ENCODE results near the gene MOGAT3.
A peak's percentile ranks its signal among the peaks of the same experiment; 100 is the strongest.

MOGAT3 gene, protein sequence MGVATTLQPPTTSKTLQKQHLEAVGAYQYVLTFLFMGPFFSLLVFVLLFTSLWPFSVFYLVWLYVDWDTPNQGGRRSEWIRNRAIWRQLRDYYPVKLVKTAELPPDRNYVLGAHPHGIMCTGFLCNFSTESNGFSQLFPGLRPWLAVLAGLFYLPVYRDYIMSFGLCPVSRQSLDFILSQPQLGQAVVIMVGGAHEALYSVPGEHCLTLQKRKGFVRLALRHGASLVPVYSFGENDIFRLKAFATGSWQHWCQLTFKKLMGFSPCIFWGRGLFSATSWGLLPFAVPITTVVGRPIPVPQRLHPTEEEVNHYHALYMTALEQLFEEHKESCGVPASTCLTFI

DNA sequence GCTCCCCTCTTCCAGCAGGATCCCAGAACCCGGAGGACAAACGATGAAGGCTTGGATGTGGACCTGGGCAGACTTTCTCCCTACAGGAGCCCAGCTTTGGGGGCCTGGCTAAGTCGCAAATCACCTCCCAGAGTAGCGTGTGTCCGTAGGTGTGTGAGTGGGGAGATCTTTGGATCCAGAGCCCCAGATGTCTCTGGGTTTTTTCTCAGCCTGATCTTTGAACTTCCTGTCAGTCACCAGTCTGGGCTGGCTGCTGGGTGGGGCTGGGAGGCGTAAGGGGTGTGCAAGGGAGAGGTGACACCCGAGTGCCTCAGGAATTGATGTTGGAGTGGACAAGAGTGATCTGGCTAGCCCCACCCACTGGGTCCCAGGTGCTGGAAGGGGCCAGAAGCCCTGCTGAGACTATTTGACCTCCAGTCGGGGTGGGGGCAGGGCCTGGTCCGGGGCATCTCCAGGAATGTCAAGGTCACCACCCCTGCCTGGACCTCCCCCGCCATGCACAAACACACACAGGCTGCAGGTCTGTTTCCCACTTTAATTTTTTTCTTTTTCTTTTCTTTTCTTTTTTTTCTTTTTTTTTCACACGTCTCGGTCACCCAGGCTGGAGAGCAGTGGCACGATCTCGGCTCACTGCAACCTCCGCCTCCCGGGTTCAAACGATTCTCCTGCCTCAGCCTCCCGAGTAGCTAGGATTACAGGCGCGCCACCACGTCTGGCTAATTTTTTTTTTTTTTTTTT lies at the start of gene MOGAT3:
Gene MOGAT3, minus strand, starts transcription at position 175 of the 738 bp plus-strand sequence. CDS start 182 bp downstream, outside the sequence.
- no peak for DNase-seq (ENCODE audit: low read depth in 2 of 2, low spot score in 1 of 2)

DNA sequence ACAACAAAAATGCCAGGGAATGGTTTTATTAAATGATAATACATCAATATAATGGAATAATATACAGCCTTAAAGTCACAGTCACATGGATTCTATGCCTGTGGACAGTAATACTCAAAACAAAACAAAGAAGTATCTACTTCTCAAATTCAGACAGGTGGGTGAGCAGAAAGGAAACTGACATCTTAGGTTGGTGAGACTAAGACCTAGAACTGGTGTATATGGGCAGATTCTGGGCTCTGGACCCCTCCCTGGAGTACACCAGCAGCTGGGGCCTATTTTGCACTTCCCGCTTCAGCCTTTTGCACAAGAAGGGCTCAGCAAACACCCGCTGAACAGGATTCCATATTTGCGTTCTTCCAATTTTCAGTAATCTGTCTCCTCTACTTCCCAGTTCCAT lies 49.5 kb upstream of the MOGAT3 start:
- DNase-seq (ENCODE audit: low read depth in 2 of 2, low spot score in 1 of 2) = no peak

DNA sequence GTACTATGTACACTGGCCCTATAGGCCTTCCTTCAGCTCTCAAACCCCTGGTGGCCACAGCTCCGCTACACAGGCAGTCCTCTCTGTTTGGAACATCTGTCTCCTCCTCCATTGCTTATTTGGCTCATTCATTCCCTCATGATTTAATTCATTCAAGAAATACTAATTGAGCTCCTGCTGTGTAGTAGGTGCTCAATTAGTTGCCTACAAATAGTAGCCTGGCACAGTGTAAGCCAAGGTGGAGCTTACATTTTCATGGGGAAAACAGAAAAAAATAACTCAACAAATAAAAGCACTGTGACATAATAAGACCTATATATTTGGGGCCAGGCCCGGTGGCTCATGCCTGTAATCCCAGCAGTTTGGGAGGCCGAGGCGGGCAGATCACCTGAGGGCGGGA lies 47.4 kb upstream of the MOGAT3 start:
- DNase-seq (ENCODE audit: low read depth in 2 of 2, low spot score in 1 of 2) = no peak

DNA sequence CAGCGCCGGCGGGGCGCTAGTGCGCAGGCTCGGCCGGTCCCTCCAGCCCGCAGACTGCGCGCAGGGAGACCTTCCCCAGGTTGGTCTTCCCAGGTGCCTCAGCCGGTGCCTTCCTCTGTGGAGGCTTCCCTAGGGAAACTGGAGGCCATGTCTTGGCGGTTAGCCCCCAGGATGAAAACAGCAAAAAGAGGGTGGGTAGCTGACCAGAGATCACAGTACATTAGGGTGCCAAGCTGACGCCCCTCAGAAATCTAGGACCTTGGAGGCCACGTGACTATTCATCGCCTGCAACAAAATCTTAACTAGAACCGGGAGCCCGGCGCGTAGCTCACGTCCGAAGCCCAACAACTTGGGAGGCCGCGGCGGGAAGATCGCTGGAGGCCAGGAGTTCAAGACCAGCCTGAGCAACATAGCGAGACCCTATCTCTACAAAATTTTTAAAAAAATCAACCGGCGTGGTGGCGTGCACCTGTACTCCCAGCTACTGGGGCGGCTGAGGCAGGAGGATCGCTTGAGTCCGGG lies 44.4 kb upstream of the MOGAT3 start:
- no peak for DNase-seq (ENCODE audit: low read depth in 2 of 2, low spot score in 1 of 2)

DNA sequence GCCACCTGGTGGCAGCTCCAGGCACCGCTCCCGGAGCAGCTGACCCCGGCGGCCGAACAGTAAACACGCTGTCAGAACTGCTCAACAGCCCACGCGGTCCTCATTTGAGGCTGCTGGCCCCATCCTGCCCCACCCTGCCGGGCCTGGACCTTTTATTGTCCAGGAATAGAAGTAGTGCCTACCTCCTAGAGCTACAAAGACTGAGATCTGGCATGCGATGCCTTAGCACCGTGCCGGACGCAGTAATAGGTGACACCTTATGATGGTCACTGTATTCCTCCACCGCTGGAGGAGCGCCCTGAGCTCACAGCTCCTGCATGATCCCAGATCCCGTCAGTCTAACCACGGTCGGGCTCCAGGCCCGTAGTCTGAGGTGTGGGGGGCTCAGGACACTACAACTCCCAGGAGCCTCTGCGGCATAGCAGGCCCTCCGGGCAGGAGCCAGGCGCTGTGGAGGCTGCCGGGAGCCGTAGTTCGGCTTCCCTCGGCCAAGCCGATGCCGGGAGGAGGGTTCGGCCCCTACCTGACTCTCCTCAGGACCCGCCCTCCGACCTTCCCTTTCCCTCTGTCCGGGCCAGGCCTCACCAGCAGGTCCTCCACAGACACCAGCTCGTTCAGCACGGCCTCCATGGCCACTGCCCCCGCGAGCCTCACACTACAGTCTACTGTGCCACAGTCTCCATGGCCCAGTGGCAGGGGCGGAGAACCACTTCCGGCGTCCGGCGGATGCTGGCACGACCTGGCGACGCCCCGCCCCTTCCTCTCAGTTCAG lies 43.7 kb upstream of the MOGAT3 start, which contains the start of gene FIS1:
Gene FIS1, minus strand, starts transcription at position 707 of the 772 bp plus-strand sequence. Its CDS starts 77 bp downstream, at position 630.
- peak; percentile 79 to 83 for DNase-seq (ENCODE audit: low read depth in 2 of 2, low spot score in 1 of 2)

DNA sequence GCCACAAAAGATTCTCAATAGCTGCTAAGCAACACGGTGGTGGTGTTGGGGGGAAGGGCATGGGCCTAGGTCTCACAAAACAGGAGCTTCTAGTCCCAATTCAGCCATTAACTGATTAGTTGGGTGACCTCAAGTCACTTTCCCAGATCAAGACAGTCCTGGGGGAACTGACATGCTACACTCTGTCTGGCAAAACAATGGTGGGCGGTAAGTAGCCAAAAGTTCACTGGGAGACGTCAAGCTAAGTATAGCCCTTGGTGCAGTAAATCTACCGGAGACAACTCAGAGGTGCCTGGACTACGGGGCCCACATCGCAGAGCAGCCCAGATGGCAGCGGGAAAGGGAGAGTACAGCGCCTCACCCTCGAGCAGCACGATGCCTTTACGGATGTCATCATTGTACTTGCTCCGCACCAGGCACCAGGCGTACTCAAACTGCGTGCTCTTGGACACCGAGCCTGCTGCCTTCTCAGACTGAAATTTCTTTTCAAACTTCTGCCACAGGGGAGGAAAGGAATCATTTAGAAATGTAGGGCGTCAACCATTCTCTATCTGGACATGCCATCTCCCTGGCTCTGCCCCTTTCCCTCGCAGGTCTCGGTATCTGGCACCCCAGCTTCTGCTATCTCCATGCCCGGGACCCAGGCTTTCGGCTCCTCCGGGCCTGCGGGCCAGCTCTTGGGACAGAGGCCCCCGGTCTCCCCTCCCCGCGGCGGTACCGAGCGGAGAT lies 43.0 kb upstream of the MOGAT3 start:
- DNase-seq (ENCODE audit: low read depth in 2 of 2, low spot score in 1 of 2) = no peak

DNA sequence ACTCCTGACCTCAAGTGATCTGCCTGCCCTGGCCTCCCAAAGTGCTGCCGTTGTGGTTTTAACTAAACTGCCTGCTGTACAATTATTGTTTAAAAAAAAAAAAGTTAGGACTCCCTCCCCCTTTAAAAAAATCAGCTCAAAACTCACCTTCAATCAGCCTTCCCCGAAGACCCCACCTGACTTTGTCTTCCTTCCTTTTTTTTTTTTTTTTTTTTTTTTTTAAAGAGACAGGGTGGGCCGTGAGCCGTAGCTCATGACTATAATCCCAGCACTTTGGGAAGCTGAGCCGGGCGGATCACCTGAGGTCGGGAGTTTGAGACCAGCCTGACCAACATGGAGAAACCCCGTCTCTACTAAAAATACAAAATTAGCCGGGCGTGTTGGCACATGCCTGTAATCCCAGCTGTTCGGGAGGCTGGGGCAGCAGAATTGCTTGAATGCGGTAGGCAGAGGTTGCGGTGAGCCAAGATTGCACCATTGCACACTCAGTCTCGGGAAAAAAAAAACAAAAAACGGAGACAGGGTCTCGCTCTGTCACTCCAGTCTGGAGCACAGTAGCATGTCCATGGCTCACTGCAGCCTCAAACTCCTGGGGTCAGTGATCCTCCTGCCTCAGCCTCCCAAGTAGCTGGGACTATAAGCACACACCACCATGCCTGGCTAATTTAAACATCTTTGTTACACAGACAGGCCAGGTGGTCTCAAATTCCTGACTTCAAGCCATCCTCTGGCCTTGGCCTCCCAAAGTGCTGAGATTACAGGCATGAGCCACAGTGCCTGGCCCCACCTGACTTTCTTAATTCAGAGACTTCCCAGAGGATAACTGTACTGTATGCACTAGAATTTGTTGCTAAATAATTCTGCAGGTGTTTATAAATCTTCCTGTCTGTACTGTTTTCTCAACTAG lies 40.9 kb upstream of the MOGAT3 start:
- DNase-seq (ENCODE audit: low read depth in 2 of 2, low spot score in 1 of 2) = no peak

DNA sequence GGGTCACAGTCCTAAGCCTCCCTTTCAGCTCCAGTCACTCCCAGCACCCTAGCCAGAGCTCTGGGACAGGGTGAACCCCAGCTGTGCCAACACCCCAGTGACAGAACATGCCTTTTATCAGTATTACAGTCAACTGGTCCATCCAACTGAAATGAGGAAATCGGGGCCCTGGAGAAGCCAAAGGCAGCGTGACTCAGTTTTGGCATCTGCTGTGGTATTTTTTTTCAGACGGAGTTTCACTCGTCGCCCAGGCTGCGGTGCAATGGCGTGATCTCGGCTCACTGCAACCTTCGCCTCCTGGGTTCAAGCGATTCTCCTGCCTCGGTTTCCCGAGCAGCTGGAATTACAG lies 40.2 kb upstream of the MOGAT3 start:
- no peak for DNase-seq (ENCODE audit: low read depth in 2 of 2, low spot score in 1 of 2)

DNA sequence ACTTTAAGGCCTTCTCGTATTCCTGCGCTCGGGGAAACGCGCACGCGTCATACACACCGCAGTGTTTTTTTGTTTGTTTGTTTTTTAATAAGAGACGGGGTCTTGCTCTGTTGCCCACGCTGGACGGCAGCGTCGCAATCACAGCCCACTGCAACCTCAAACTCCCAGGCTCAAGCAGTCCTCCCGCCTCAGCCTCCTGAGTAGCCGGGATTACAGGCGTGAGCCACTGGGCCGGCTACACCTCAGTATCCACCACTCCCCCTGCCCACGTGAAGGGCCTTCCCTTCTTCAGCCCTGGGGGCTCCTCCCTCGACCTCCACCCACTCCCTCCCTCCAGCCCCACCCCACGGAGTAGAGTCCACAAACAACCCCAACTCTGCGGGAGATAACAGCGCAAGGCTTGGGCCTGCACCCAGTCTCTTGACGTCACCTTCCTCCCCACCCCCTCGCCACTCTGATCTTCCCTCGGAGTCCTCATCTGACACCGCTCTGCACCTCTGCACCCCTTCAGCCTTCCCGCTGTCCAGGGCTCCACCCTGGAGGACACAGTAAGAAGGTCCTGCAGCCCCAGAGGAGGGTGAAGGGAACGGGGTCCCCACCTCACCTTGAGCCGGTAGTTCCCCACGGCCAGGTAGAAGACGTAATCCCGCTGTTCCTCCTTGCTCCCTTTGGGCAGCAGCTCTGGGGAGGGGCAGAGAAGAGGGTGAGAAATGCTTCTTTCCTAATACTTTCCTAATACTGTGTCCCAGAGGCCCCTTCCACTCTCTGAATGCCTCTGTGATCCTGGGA lies 39.6 kb upstream of the MOGAT3 start:
- no peak for DNase-seq (ENCODE audit: low read depth in 2 of 2, low spot score in 1 of 2)

DNA sequence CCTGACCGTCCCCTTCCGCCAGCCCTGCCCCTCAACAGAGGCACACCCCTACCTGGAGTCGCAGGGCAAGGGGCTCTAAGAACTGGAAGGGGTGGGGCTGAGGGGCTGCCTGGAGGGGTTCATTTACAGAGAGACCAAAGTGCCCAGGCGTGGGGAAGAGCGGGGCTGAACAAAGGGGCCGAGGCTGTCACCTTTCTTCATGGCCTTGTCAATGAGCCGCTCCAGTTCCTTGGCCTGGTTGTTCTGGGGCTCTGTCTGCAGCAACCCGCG lies 39.0 kb upstream of the MOGAT3 start:
- no peak for DNase-seq (ENCODE audit: low read depth in 2 of 2, low spot score in 1 of 2)

DNA sequence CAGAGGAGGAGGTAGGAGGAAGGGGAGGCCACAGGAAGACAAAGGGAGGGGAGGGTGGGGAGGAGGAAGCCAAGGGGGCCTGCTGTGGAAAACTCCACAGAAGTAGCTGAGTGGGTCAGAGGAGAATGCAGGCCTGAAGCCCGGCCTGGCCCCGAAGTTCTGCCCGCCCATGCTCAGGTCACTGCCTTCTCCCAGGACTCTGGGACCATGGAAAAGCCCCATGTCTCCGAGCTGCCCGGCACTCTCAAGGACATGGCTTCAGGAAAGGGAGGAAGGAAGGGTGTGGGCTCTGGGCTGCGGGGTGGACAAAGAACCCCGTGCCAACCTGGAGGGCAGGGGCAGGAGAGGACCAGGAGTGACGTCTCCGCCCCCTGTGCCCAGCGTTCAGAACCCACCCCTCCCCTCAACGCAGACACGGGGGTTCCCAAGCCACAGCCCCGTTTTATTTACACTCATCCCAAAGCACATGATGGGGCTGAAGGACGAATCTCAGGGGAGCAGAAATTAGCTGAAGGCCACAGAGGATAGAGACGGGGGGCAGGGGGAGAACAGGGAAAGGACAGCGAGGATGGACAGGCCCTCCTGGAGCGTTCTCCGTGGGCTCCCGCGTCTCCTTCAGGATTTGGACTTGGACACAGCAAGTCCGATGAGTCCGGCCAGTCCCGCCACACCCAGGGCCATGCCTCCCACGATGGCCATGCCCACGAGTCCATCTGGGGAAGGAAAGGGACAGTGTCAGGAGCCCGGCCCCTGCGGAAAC lies 38.5 kb upstream of the MOGAT3 start:
- DNase-seq (ENCODE audit: low read depth in 2 of 2, low spot score in 1 of 2) = no peak

DNA sequence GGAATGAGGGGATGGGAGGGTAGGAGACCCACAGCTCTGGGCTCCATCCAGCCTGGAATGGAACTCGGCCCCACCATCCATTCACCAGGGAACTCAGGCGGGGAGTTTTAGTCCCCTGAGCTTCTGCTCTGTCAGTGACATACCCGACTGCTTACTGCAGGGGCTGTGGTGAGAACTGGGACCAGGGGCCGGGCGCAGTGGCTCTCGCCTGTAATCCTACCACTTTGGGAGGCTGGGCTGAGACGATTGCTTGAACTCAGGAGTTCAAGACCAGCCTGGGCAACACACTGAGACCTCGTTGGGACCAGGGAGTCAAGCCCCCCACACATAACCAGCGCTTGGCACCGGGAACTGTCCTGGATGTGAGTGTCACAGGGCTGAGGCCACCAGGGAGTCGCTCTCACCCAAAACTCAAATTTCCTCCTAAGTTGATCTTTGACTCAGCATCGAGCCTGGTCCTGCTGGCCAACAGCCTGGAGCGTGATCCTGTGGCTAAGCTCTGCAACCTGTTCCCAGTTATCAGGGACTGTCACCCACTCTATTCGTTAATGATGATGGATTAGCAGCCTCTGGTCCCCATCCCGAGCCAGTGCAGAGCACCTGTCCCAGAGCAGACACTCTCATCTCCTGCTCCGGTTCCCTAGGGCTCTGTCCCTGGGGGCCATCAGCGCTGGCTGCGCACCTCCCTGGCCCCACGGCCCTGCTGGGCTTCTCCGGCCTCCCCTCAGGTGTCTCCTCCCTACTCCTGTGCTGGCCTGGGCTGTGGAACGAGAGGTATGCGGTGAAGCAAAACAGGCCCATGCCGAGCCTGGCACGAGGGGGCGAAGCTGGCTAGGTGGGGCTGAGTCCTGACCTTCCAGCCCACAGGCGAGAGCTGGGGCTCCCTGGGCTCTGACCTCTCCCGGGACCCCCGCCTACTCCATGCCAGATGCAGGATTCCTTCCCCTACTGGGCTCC lies 37.7 kb upstream of the MOGAT3 start:
- DNase-seq (ENCODE audit: low read depth in 2 of 2, low spot score in 1 of 2) = no peak

DNA sequence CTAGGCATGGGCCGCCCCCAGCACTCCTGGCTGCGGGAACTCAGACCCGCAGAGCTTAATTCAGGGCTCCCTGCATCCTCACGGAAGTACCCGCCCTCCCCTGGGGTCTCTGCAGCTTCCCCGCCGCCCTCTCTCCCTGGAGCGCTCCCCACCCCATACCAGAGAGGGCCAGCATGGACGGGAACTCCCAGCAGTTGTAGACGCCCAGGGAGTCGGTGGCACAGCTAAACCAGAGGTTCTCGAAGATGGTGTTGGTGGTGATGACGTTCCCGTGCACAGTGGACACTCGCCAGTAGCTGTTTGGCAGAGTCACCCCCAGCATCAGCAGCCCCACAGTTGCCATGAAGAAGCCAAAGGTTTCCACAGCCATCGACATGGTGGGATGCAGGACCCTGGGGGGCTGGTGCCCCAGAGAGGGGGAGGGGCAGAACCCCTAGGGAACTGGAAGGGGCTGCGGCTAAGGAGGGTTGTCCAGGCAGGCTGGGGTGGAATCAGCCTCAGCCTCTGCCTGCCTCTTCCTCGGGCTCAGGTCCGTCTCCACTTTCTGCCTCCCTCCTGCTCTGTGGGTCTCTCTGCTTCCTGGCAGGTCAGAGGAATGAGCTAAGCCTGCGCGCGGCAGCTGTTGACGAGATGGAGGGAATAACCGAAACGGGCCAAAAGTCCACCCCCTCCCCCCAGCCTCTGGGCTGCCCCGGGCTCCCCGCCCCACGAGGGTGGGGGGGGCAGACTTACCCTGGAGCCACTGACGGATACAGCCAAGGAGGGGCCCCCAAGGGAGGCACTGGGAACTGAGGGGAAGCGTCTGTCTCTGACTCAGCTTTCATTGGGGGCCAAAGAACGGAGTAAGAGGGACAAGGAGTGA lies 36.6 kb upstream of the MOGAT3 start, which contains the start of gene CLDN15:
Gene CLDN15, minus strand, starts transcription at position 597 of the 862 bp plus-strand sequence. Its CDS starts 221 bp downstream, at position 376.
- DNase-seq (ENCODE audit: low read depth in 2 of 2, low spot score in 1 of 2) = no peak

DNA sequence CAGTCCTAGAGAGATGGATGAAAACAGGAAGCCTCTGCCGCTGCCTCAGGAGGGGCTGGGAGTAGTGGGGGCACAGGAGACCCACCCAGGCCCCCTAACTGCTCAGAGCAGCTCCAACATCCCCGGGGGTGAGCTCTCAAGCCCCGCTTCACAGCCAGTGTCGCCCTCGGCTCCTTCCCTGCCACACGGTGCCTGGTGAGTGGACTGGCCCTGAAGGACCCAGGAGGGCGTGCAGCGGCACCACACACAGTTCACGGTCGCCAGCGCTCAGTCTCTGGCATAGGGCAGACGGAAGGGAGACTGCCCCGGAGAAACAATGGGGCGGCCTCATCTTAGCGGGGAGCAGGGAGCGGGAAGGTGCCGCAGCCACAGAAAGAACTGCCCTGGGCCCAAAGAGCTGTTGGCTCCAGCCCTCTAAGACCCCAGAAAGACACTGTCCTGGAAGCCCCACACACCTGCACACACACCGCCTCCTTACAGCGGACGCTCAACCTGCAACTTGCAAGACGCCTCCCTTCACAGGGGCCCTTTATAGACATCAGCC lies 35.5 kb upstream of the MOGAT3 start:
- DNase-seq (ENCODE audit: low read depth in 2 of 2, low spot score in 1 of 2) = no peak

DNA sequence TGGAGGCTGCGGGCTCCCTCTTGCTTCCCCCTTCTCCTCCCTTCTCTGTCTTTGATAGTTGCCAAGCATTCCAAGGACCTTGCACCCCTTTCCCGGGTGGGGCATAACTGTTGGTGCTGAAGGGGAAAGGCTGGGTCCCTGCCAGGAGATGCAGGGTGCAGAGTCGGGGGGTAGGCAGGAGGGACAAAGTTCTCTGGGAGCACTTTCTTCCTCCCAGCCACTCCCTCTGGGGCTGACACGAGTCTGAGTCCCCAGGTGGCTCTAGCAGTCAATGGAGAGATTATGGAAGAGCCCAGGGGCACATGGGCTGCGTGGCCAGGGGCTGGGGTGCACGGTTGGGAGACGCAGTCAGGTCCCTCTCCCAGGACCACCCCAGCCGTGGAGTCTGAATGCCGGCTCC lies 34.7 kb upstream of the MOGAT3 start:
- DNase-seq (ENCODE audit: low read depth in 2 of 2, low spot score in 1 of 2) = no peak

DNA sequence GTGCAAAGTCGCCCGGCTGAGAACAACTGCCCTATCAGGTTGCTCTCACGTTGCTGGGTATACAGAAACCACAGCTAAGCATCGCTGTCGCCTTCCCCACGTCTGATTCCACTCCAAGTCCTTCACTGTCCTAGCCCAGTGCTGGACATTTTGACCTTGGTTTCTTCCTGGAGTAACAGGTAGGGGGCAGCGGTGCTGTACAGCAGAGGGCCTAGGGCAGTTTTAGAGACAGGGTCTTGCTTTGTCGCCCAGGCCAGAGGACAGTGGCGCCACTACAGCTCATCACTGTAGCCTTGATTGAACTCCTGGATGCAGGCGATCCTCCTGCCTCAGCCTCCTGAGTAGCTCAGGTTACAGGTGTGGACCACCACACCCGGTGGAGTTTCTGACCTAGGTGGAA lies 34.2 kb upstream of the MOGAT3 start:
- no peak for DNase-seq (ENCODE audit: low read depth in 2 of 2, low spot score in 1 of 2)

Data from stimulated activated CD8-positive, alpha-beta memory T cell treated with anti-CD3 and anti-CD28 coated beads, Interleukin-4, amount 100 ng/mL, for 4 hours (primary cell).